Fibroblast of skin of back (primary cell): Measurements from ENCODE around the gene PAK6. TPM values are rescaled to one million over a fixed set of nuclear protein-coding genes. Genes with fewer than 3 reads are reported as not detected.

Experiments used
- DNase-seq: peaks from one replicate; pipeline ENCODE4 v3.0.0-alpha.2; 2013
- polyA plus RNA-seq, 2 experiments: library from polyadenylated mRNA; unstranded; fragments of 120-200 nt; gene quantifications; one replicate each; pipeline ENCODE4 v1.2.1, GENCODE V29; 2013; ENCODE audit not compliant: insufficient read length in 2 of 2

The PAK6 gene
- not detected for polyA plus RNA-seq (2013, experiment 1 of 2; ENCODE audit: insufficient read length)
- not detected for polyA plus RNA-seq (2013, experiment 2 of 2; ENCODE audit: insufficient read length)

- peak; percentile 23 for DNase-seq
Observed at GRCh38 chr15:40238532-40239403, at the start of gene PAK6. TSS of gene PAK6 (plus strand) at chr15:40239063. CDS start at chr15:40264786, 25,723 bp downstream.

- DNase-seq: peak; percentile 57
Observed at GRCh38 chr15:40190591-40190990, 48.3 kb upstream of the PAK6 start.

GRCh38 chr15:40192942-40193341, 45.9 kb upstream of the PAK6 start:
- peak; percentile 47 for DNase-seq

GRCh38 chr15:40197434-40197833, 41.4 kb upstream of the PAK6 start:
- DNase-seq: no peak

GRCh38 chr15:40198355-40199085, 40.3 kb upstream of the PAK6 start:
- DNase-seq: no peak

GRCh38 chr15:40204100-40204499, 34.8 kb upstream of the PAK6 start:
- no peak for DNase-seq

- peak; percentile 71 for DNase-seq
Observed at GRCh38 chr15:40217166-40217824, 21.6 kb upstream of the PAK6 start.

- DNase-seq: no peak
Observed at GRCh38 chr15:40219801-40220200, 19.1 kb upstream of the PAK6 start.

GRCh38 chr15:40222131-40222530, 16.7 kb upstream of the PAK6 start:
- no peak for DNase-seq

GRCh38 chr15:40226736-40227135, 12.1 kb upstream of the PAK6 start:
- DNase-seq: no peak

- no peak for DNase-seq
Observed at GRCh38 chr15:40229316-40229715, 9.5 kb upstream of the PAK6 start.

GRCh38 chr15:40229956-40230355, 8.9 kb upstream of the PAK6 start:
- no peak for DNase-seq

- DNase-seq: peak; percentile 16
Observed at GRCh38 chr15:40232625-40233070, 6.2 kb upstream of the PAK6 start.

GRCh38 chr15:40233727-40234577, 4.9 kb upstream of the PAK6 start:
- peak; percentile 13 for DNase-seq

- DNase-seq: no peak
Observed at GRCh38 chr15:40234783-40235182, 4.1 kb upstream of the PAK6 start.

- DNase-seq: no peak
Observed at GRCh38 chr15:40235201-40235885, 3.5 kb upstream of the PAK6 start.

- no peak for DNase-seq
Observed at GRCh38 chr15:40239404-40239692, 485 bp downstream of the PAK6 start.

GRCh38 chr15:40239693-40240618, 1.1 kb downstream of the PAK6 start:
- no peak for DNase-seq

- no peak for DNase-seq
Observed at GRCh38 chr15:40240619-40241221, 1.9 kb downstream of the PAK6 start.
